T-cell (primary cell): ENCODE results near the gene COG8. TPM values are rescaled to one million over a fixed set of nuclear protein-coding genes. Genes with fewer than 3 reads are reported as not detected.
A peak's percentile ranks its signal among the peaks of the same experiment; 100 is the strongest.

Source experiments
- ATAC-seq, 4 experiments: fragments of 200-7000 bp in 3 of 4; fragments of 150-1000 bp in 1 of 4; cut with Tn5 transposase; replicated peaks in 1 of 4; 1 replicate in 3 of 4; 2 replicates in 1 of 4; pipeline ENCODE4 v1.10.0; 2021; ENCODE audit warnings: moderate library complexity in 3 of 4, mild to moderate bottlenecking in 2 of 4, moderate number of reproducible peaks in 1 of 4
- CTCF ChIA-PET, 2 donors: fragments of 300-600 bp; sonication (Branson Sonifier 250); formaldehyde crosslinking; loops; one replicate each; lab custom pipeline; 2022; ENCODE audit warnings: antibody characterized with exemption in 2 of 2; lab: Charles Lee
- POLR2A ChIA-PET, 2 donors: fragments of 300-600 bp; sonication (Branson Sonifier 250); formaldehyde crosslinking; loops; one replicate each; lab custom pipeline; 2022; ENCODE audit warnings: antibody characterized with exemption in 2 of 2; lab: Charles Lee
- DNase-seq, 35 experiments: peaks; one replicate each; pipeline versions ENCODE4 v3.0.0 to v3.0.0-alpha.2; 2013 to 2023
- H3K27ac ChIP-seq: one replicate; pipeline ENCODE4 v1.5.1; 2013; ENCODE audit warnings: low read length
- H3K27me3 ChIP-seq, 2 experiments: replicated peaks in 1 of 2; 1 replicate in 1 of 2; 2 replicates in 1 of 2; pipeline versions ENCODE4 v1.6.1 to v1.7.0; 2013; ENCODE audit warnings: low read length in 1 of 2, mixed read lengths in 1 of 2; ENCODE audit not compliant: control insufficient read depth in 2 of 2, insufficient read depth in 2 of 2; ENCODE audit errors: extremely low read depth in 1 of 2
- H3K36me3 ChIP-seq, 2 donors: 1 replicate in 1 of 2; 2 replicates in 1 of 2; pipeline versions ENCODE4 v1.6.1 to v1.7.0; 2013; ENCODE audit warnings: low read length in 1 of 2; ENCODE audit not compliant: control insufficient read depth in 2 of 2, insufficient read depth in 1 of 2; ENCODE audit errors: extremely low read depth in 1 of 2
- H3K4me1 ChIP-seq, 2 experiments: 1 replicate in 1 of 2; 2 replicates in 1 of 2; pipeline versions ENCODE4 v1.6.1 to v1.7.0; 2013; ENCODE audit warnings: low read length in 2 of 2, mixed read lengths in 1 of 2; ENCODE audit not compliant: insufficient read depth in 2 of 2, control insufficient read depth in 1 of 2; ENCODE audit errors: extremely low read depth in 1 of 2
- H3K4me3 ChIP-seq, 2 donors: 1 replicate in 1 of 2; 2 replicates in 1 of 2; pipeline versions ENCODE4 v1.5.1 to v1.7.0; 2013; ENCODE audit warnings: mild to moderate bottlenecking in 2 of 2, low read length in 1 of 2, moderate library complexity in 1 of 2; ENCODE audit not compliant: control insufficient read depth in 1 of 2; ENCODE audit errors: extremely low read depth in 1 of 2
- H3K9me3 ChIP-seq: 2 replicates; pipeline ENCODE4 v1.7.0; 2013
- H3K27ac Mint-ChIP-seq, 2 donors: one replicate each; pipeline ENCODE4 v1.8.0; 2020 to 2021; ENCODE audit warnings: mild to moderate bottlenecking in 2 of 2, mixed read lengths in 2 of 2
- H3K27me3 Mint-ChIP-seq, 2 donors: one replicate each; pipeline ENCODE4 v1.8.0; 2021 to 2022; ENCODE audit warnings: mixed read lengths in 2 of 2
- H3K36me3 Mint-ChIP-seq: one replicate; pipeline ENCODE4 v1.8.0; 2021; ENCODE audit warnings: mixed read lengths
- H3K4me1 Mint-ChIP-seq, 3 donors: one replicate each; pipeline ENCODE4 v1.8.0; 2020 to 2022; ENCODE audit warnings: mixed read lengths in 3 of 3, mild to moderate bottlenecking in 1 of 3
- H3K4me3 Mint-ChIP-seq, 3 donors: one replicate each; pipeline ENCODE4 v1.8.0; 2020 to 2022; ENCODE audit warnings: mild to moderate bottlenecking in 3 of 3, mixed read lengths in 3 of 3, moderate library complexity in 3 of 3
- H3K9me3 Mint-ChIP-seq, 3 donors: one replicate each; pipeline ENCODE4 v1.8.0; 2020 to 2022; ENCODE audit warnings: mixed read lengths in 3 of 3
- WGBS: methylation state at CpG from one replicate; pipeline ENCODE4 v1.1.5; 2013; ENCODE audit warnings: missing lambda C conversion rate; ENCODE audit not compliant: insufficient coverage; 5-methylcytosine and 5-hydroxymethylcytosine counted together
- total RNA-seq, 35 experiments: library from RNA in 6 of 35; stranded (reverse) in 6 of 35; fragments of 120-200 nt in 1 of 35; gene quantifications; one replicate each; pipeline versions ENCODE4 v1.2.1 to v1.2.4 and lab custom pipeline; 2013 to 2026

COG8 gene
- total RNA-seq, 5 donors from 2014 or later (not counting 1 experiment from before 2014, with no cell fraction given) = 31.2 to 70.4 (median 59.8) TPM

DNA sequence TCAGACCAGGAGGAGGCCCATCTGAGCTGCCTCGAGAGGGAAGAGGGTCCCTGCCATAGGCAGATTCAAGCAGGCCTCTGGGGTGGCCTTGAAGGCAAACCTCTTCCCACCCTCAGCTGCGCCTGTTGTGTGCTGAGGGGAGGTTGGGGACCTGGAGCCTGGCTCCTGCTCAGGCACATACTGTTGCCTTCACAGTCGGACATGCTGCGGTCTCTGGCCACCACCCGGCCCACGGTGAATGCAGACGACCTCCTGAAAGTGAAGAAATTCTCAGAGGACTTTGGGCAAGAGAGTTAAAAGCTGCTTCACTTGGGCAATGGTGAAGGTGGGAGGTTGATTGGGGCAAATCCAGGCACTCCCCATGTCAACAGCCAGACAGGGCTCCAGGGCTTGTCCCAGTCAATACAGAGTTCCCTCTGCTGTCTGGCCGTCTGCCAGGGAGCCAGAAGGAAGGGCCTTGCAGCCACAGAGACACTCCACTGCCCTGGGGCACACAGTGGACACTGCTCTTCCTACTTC, 15.3 kb downstream of the COG8 start:
- no peak overlapping the region for H3K4me3 ChIP-seq
- ChIA-PET POLR2A (interaction anchor here in 1 of 2 donors (0.6 kb wide), 1 partner anchor 11 kb away, joined by 3 read pairs; no protein-coding TSS in a partner anchor), CTCF (interaction anchor here in 1 of 2 donors (0.7 kb wide), 1 partner anchor 31 kb away, joined by 3 read pairs; no protein-coding TSS in a partner anchor)
- Mint-ChIP-seq H3K27me3 (no peaks in the 10 kb centered on the region), H3K4me3 (no peak overlapping the region), H3K27ac (no peak overlapping the region), H3K4me1 (peaks cover 33 to 48% (median 39%) of the 10 kb centered on the region in 3 donors), H3K9me3 (no peaks in the 10 kb centered on the region), H3K36me3 (peaks cover 35% of the 10 kb centered on the region)
- WGBS = 91% methylated on average over 6 of the region's 8 CpGs
- DNase-seq = no peak
- ATAC-seq = no peak
- H3K27me3 ChIP-seq = no peaks in the 10 kb centered on the region
- peaks cover 36 to 68% of the 10 kb centered on the region in 2 donors for H3K36me3 ChIP-seq
- peaks cover 14 to 26% of the 10 kb centered on the region in 2 experiments for H3K4me1 ChIP-seq
- no peaks in the 10 kb centered on the region for H3K9me3 ChIP-seq
- no peak overlapping the region for H3K27ac ChIP-seq

GRCh38 chr16:69323415-69323814, 15.9 kb downstream of the COG8 start:
- Mint-ChIP-seq H3K4me3 (no peak overlapping the region), H3K36me3 (peaks cover 35% of the 10 kb centered on the region), H3K4me1 (peaks cover 26 to 41% (median 32%) of the 10 kb centered on the region in 3 donors), H3K27ac (peak overlapping the region in 1 of 2 donors; percentile 16), H3K27me3 (no peaks in the 10 kb centered on the region), H3K9me3 (no peaks in the 10 kb centered on the region)
- POLR2A ChIA-PET = no interaction called here
- Histone ChIP-seq H3K4me3 (no peak overlapping the region), H3K4me1 (peaks cover 10 to 19% of the 10 kb centered on the region in 2 experiments), H3K9me3 (no peaks in the 10 kb centered on the region), H3K27me3 (no peaks in the 10 kb centered on the region), H3K27ac (no peak overlapping the region), H3K36me3 (peaks cover 40 to 74% of the 10 kb centered on the region in 2 donors)
- CTCF ChIA-PET = interaction anchor here in 1 of 2 donors (0.5 kb wide), 1 partner anchor 426 kb away, joined by 8 read pairs; no protein-coding TSS in a partner anchor
- no peak for DNase-seq
- ATAC-seq = no peak
- 96% methylated on average over 14 of the region's 14 CpGs for WGBS

GRCh38 chr16:69322343-69322742, 17.0 kb downstream of the COG8 start:
- no peak overlapping the region for H3K27ac ChIP-seq
- WGBS = 99% methylated on average over 7 of the region's 7 CpGs
- peaks cover 40 to 77% of the 10 kb centered on the region in 2 donors for H3K36me3 ChIP-seq
- Mint-ChIP-seq H3K27ac (no peak overlapping the region), H3K4me1 (peaks cover 24 to 35% (median 26%) of the 10 kb centered on the region in 3 donors), H3K4me3 (no peak overlapping the region), H3K36me3 (peaks cover 35% of the 10 kb centered on the region), H3K27me3 (no peaks in the 10 kb centered on the region), H3K9me3 (no peaks in the 10 kb centered on the region)
- no peak for DNase-seq
- POLR2A ChIA-PET = no interaction called here
- CTCF ChIA-PET = no interaction called here
- peaks cover 5 to 10% of the 10 kb centered on the region in 2 experiments for H3K4me1 ChIP-seq
- ATAC-seq = no peak
- H3K4me3 ChIP-seq = no peak overlapping the region
- no peaks in the 10 kb centered on the region for H3K27me3 ChIP-seq
- H3K9me3 ChIP-seq = no peaks in the 10 kb centered on the region

GRCh38 chr16:69321080-69321479, 18.3 kb downstream of the COG8 start:
- Mint-ChIP-seq H3K27ac (no peak overlapping the region), H3K9me3 (no peaks in the 10 kb centered on the region), H3K4me3 (peak overlapping the region in 1 of 3 donors; percentile 9), H3K4me1 (peaks cover 14 to 24% (median 16%) of the 10 kb centered on the region in 3 donors), H3K27me3 (no peaks in the 10 kb centered on the region), H3K36me3 (peaks cover 40% of the 10 kb centered on the region)
- DNase-seq = no peak
- CTCF ChIA-PET = no interaction called here
- Histone ChIP-seq H3K36me3 (peaks cover 45 to 83% of the 10 kb centered on the region in 2 donors), H3K4me1 (peaks cover 3 to 5% of the 10 kb centered on the region in 2 experiments), H3K27ac (no peak overlapping the region), H3K4me3 (no peak overlapping the region), H3K9me3 (no peaks in the 10 kb centered on the region), H3K27me3 (no peaks in the 10 kb centered on the region)
- POLR2A ChIA-PET = no interaction called here
- no peak for ATAC-seq
- WGBS = 96% methylated on average over 17 of the region's 22 CpGs

- CTCF ChIA-PET = no interaction called here
- DNase-seq (no peak), ATAC-seq (no peak)
- H3K9me3 ChIP-seq = no peaks in the 10 kb centered on the region
- no peak overlapping the region for H3K27ac ChIP-seq
- Mint-ChIP-seq H3K27me3 (no peaks in the 10 kb centered on the region), H3K36me3 (peaks cover 44% of the 10 kb centered on the region), H3K27ac (no peak overlapping the region), H3K4me3 (peak overlapping the region in 1 of 3 donors; percentile 9), H3K4me1 (peaks cover 10 to 20% (median 12%) of the 10 kb centered on the region in 3 donors), H3K9me3 (no peaks in the 10 kb centered on the region)
- 96% methylated on average over 12 of the region's 13 CpGs for WGBS
- H3K36me3 ChIP-seq = peaks cover 46 to 86% of the 10 kb centered on the region in 2 donors
- peaks cover 0 to 4% of the 10 kb centered on the region in 2 experiments for H3K4me1 ChIP-seq
- POLR2A ChIA-PET = no interaction called here
- H3K4me3 ChIP-seq = no peak overlapping the region
- no peaks in the 10 kb centered on the region for H3K27me3 ChIP-seq
Measured at GRCh38 chr16:69320740-69321073, 18.7 kb downstream of the COG8 start.

GRCh38 chr16:69319826-69320739, 19.3 kb downstream of the COG8 start:
- no peak overlapping the region for H3K4me3 ChIP-seq
- ATAC-seq (no peak), DNase-seq (no peak)
- no peaks in the 10 kb centered on the region for H3K27me3 ChIP-seq
- CTCF ChIA-PET = no interaction called here
- no peak overlapping the region for H3K27ac ChIP-seq
- Mint-ChIP-seq H3K36me3 (peaks cover 42% of the 10 kb centered on the region), H3K9me3 (no peaks in the 10 kb centered on the region), H3K4me3 (no peak overlapping the region), H3K4me1 (peaks cover 10 to 17% (median 11%) of the 10 kb centered on the region in 3 donors), H3K27ac (no peak overlapping the region), H3K27me3 (no peaks in the 10 kb centered on the region)
- 95% methylated on average over 14 of the region's 30 CpGs for WGBS
- POLR2A ChIA-PET = no interaction called here
- no peaks in the 10 kb centered on the region for H3K9me3 ChIP-seq
- H3K4me1 ChIP-seq = peaks cover 0 to 3% of the 10 kb centered on the region in 2 experiments
- H3K36me3 ChIP-seq = peaks cover 51 to 92% of the 10 kb centered on the region in 2 donors
